ENCODE results near the gene ITIH5. TPM values are rescaled to one million over a fixed set of nuclear protein-coding genes. Genes with fewer than 3 reads are reported as not detected.

The ITIH5 gene
- total and polyA plus RNA-seq, 4 donors = 3.8 to 45.0 (median 16.2) TPM

- ATAC-seq (ENCODE audit: low FRiP score) = no peak
- no peak overlapping the region for H3K4me3 ChIP-seq (ENCODE audit: low read length in 2 of 2)
- no peaks in the 10 kb centered on the region for H3K9me3 ChIP-seq (ENCODE audit: control insufficient read depth, low read length)
- no peaks in the 10 kb centered on the region for H3K36me3 ChIP-seq (ENCODE audit: control insufficient read depth in 1 of 2, insufficient read depth in 2 of 2, low read length in 1 of 2)
- DNase-seq = no peak
- intact Hi-C loops (cut with DNase I) = no loop called here
- 57 to 75% methylated on average over 4 of the region's 4 CpGs for WGBS, 2 donors
- H3K4me1 ChIP-seq (ENCODE audit: control insufficient read depth in 1 of 2, insufficient read depth in 2 of 2, low read length in 2 of 2) = no peaks in the 10 kb centered on the region
- H3K27me3 ChIP-seq (ENCODE audit: control insufficient read depth in 1 of 2, insufficient read depth in 2 of 2, low read length in 1 of 2) = no peaks in the 10 kb centered on the region
- no peak overlapping the region for H3K27ac ChIP-seq (ENCODE audit: low read depth in 1 of 2, low read length in 2 of 2)
These were observed 89.6 kb downstream of the ITIH5 start for GRCh38 chr10:7577176-7577575.

GRCh38 chr10:7576340-7576739, 90.4 kb downstream of the ITIH5 start:
- WGBS, 2 donors = 87 to 90% methylated on average over 21 of the region's 21 CpGs
- DNase-seq (no peak), ATAC-seq (ENCODE audit: low FRiP score) (no peak)
- Histone ChIP-seq H3K27ac (ENCODE audit: low read depth in 1 of 2, low read length in 2 of 2) (no peak overlapping the region), H3K36me3 (ENCODE audit: control insufficient read depth in 1 of 2, insufficient read depth in 2 of 2, low read length in 1 of 2) (no peaks in the 10 kb centered on the region), H3K4me1 (ENCODE audit: control insufficient read depth in 1 of 2, insufficient read depth in 2 of 2, low read length in 2 of 2) (no peaks in the 10 kb centered on the region), H3K4me3 (ENCODE audit: low read length in 2 of 2) (no peak overlapping the region), H3K27me3 (ENCODE audit: control insufficient read depth in 1 of 2, insufficient read depth in 2 of 2, low read length in 1 of 2) (no peaks in the 10 kb centered on the region), H3K9me3 (ENCODE audit: control insufficient read depth, low read length) (no peaks in the 10 kb centered on the region)
- intact Hi-C loops (cut with DNase I) = no loop called here

- intact Hi-C loops (cut with DNase I) = no loop called here
- DNase-seq = no peak
- no peaks in the 10 kb centered on the region for H3K36me3 ChIP-seq (ENCODE audit: control insufficient read depth in 1 of 2, insufficient read depth in 2 of 2, low read length in 1 of 2)
- no peaks in the 10 kb centered on the region for H3K27me3 ChIP-seq (ENCODE audit: control insufficient read depth in 1 of 2, insufficient read depth in 2 of 2, low read length in 1 of 2)
- no peak for ATAC-seq (ENCODE audit: low FRiP score)
- WGBS, 2 donors = 30 to 33% methylated on average over 3 of the region's 3 CpGs
- H3K4me1 ChIP-seq (ENCODE audit: control insufficient read depth in 1 of 2, insufficient read depth in 2 of 2, low read length in 2 of 2) = no peaks in the 10 kb centered on the region
- H3K9me3 ChIP-seq (ENCODE audit: control insufficient read depth, low read length) = no peaks in the 10 kb centered on the region
- H3K4me3 ChIP-seq (ENCODE audit: low read length in 2 of 2) = no peak overlapping the region
- no peak overlapping the region for H3K27ac ChIP-seq (ENCODE audit: low read depth in 1 of 2, low read length in 2 of 2)
These were observed 94.4 kb downstream of the ITIH5 start for GRCh38 chr10:7572391-7572790.

- no peak for DNase-seq
- no peaks in the 10 kb centered on the region for H3K27me3 ChIP-seq (ENCODE audit: control insufficient read depth in 1 of 2, insufficient read depth in 2 of 2, low read length in 1 of 2)
- H3K36me3 ChIP-seq (ENCODE audit: control insufficient read depth in 1 of 2, insufficient read depth in 2 of 2, low read length in 1 of 2) = no peaks in the 10 kb centered on the region
- ATAC-seq (ENCODE audit: low FRiP score) = no peak
- intact Hi-C loops (cut with DNase I) = no loop called here
- WGBS, 2 donors = 46 to 60% methylated on average over 4 of the region's 4 CpGs
- H3K4me3 ChIP-seq (ENCODE audit: low read length in 2 of 2) = no peak overlapping the region
- no peaks in the 10 kb centered on the region for H3K4me1 ChIP-seq (ENCODE audit: control insufficient read depth in 1 of 2, insufficient read depth in 2 of 2, low read length in 2 of 2)
- H3K27ac ChIP-seq (ENCODE audit: low read depth in 1 of 2, low read length in 2 of 2) = no peak overlapping the region
- H3K9me3 ChIP-seq (ENCODE audit: control insufficient read depth, low read length) = no peaks in the 10 kb centered on the region
These were observed 94.8 kb downstream of the ITIH5 start for GRCh38 chr10:7571981-7572380.

GRCh38 chr10:7567911-7568620, 98.7 kb downstream of the ITIH5 start:
- H3K9me3 ChIP-seq (ENCODE audit: control insufficient read depth, low read length) = no peaks in the 10 kb centered on the region
- no peak overlapping the region for H3K27ac ChIP-seq (ENCODE audit: low read depth in 1 of 2, low read length in 2 of 2)
- no peaks in the 10 kb centered on the region for H3K4me1 ChIP-seq (ENCODE audit: control insufficient read depth in 1 of 2, insufficient read depth in 2 of 2, low read length in 2 of 2)
- ATAC-seq (ENCODE audit: low FRiP score) (no peak), DNase-seq (no peak)
- intact Hi-C loops (cut with DNase I) = no loop called here
- no peaks in the 10 kb centered on the region for H3K27me3 ChIP-seq (ENCODE audit: control insufficient read depth in 1 of 2, insufficient read depth in 2 of 2, low read length in 1 of 2)
- H3K36me3 ChIP-seq (ENCODE audit: control insufficient read depth in 1 of 2, insufficient read depth in 2 of 2, low read length in 1 of 2) = no peaks in the 10 kb centered on the region
- WGBS, 2 donors = 85 to 86% methylated on average over 4 of the region's 4 CpGs
- no peak overlapping the region for H3K4me3 ChIP-seq (ENCODE audit: low read length in 2 of 2)

GRCh38 chr10:7566891-7567290, 99.9 kb downstream of the ITIH5 start:
- ATAC-seq (ENCODE audit: low FRiP score) = no peak
- intact Hi-C loops (cut with DNase I) = no loop called here

GRCh38 chr10:7565871-7566270, 100.9 kb downstream of the ITIH5 start:
- intact Hi-C loops (cut with DNase I) = no loop called here
- ATAC-seq (ENCODE audit: low FRiP score) = no peak
- WGBS, 2 donors = 95 to 97% methylated on average over 12 of the region's 12 CpGs

More at GRCh38 chr10:7566891-7567290, 99.9 kb downstream of the ITIH5 start:
- peaks cover 0 to 2% of the 10 kb centered on the region in 2 donors for H3K4me1 ChIP-seq (ENCODE audit: control insufficient read depth in 1 of 2, insufficient read depth in 2 of 2, low read length in 2 of 2)
- 88 to 94% methylated on average over 5 of the region's 5 CpGs for WGBS, 2 donors
- no peaks in the 10 kb centered on the region for H3K9me3 ChIP-seq (ENCODE audit: control insufficient read depth, low read length)
- H3K27ac ChIP-seq (ENCODE audit: low read depth in 1 of 2, low read length in 2 of 2) = no peak overlapping the region
- H3K36me3 ChIP-seq (ENCODE audit: control insufficient read depth in 1 of 2, insufficient read depth in 2 of 2, low read length in 1 of 2) = no peaks in the 10 kb centered on the region
- DNase-seq = no peak
- H3K27me3 ChIP-seq (ENCODE audit: control insufficient read depth in 1 of 2, insufficient read depth in 2 of 2, low read length in 1 of 2) = no peaks in the 10 kb centered on the region
- no peak overlapping the region for H3K4me3 ChIP-seq (ENCODE audit: low read length in 2 of 2)

GRCh38 chr10:7563770-7564169, 103.0 kb downstream of the ITIH5 start:
- Histone ChIP-seq H3K9me3 (ENCODE audit: control insufficient read depth, low read length) (no peaks in the 10 kb centered on the region), H3K36me3 (ENCODE audit: control insufficient read depth in 1 of 2, insufficient read depth in 2 of 2, low read length in 1 of 2) (no peaks in the 10 kb centered on the region), H3K27me3 (ENCODE audit: control insufficient read depth in 1 of 2, insufficient read depth in 2 of 2, low read length in 1 of 2) (no peaks in the 10 kb centered on the region), H3K4me1 (ENCODE audit: control insufficient read depth in 1 of 2, insufficient read depth in 2 of 2, low read length in 2 of 2) (peaks cover 2 to 3% of the 10 kb centered on the region in 2 donors), H3K4me3 (ENCODE audit: low read length in 2 of 2) (no peak overlapping the region), H3K27ac (ENCODE audit: low read depth in 1 of 2, low read length in 2 of 2) (no peak overlapping the region)
- intact Hi-C loops (cut with DNase I) = no loop called here
- DNase-seq (no peak), ATAC-seq (ENCODE audit: low FRiP score) (no peak)
- 79 to 83% methylated on average over 14 of the region's 14 CpGs for WGBS, 2 donors

More at GRCh38 chr10:7565871-7566270, 100.9 kb downstream of the ITIH5 start:
- Histone ChIP-seq H3K4me3 (ENCODE audit: low read length in 2 of 2) (no peak overlapping the region), H3K36me3 (ENCODE audit: control insufficient read depth in 1 of 2, insufficient read depth in 2 of 2, low read length in 1 of 2) (no peaks in the 10 kb centered on the region), H3K4me1 (ENCODE audit: control insufficient read depth in 1 of 2, insufficient read depth in 2 of 2, low read length in 2 of 2) (peaks cover 0 to 2% of the 10 kb centered on the region in 2 donors), H3K27ac (ENCODE audit: low read depth in 1 of 2, low read length in 2 of 2) (no peak overlapping the region), H3K9me3 (ENCODE audit: control insufficient read depth, low read length) (no peaks in the 10 kb centered on the region), H3K27me3 (ENCODE audit: control insufficient read depth in 1 of 2, insufficient read depth in 2 of 2, low read length in 1 of 2) (no peaks in the 10 kb centered on the region)
- no peak for DNase-seq

- Histone ChIP-seq H3K4me3 (ENCODE audit: low read length in 2 of 2) (no peak overlapping the region), H3K9me3 (ENCODE audit: control insufficient read depth, low read length) (no peaks in the 10 kb centered on the region), H3K4me1 (ENCODE audit: control insufficient read depth in 1 of 2, insufficient read depth in 2 of 2, low read length in 2 of 2) (peaks cover 2 to 3% of the 10 kb centered on the region in 2 donors), H3K36me3 (ENCODE audit: control insufficient read depth in 1 of 2, insufficient read depth in 2 of 2, low read length in 1 of 2) (no peaks in the 10 kb centered on the region), H3K27me3 (ENCODE audit: control insufficient read depth in 1 of 2, insufficient read depth in 2 of 2, low read length in 1 of 2) (no peaks in the 10 kb centered on the region), H3K27ac (ENCODE audit: low read depth in 1 of 2, low read length in 2 of 2) (no peak overlapping the region)
- ATAC-seq (ENCODE audit: low FRiP score) (peak; percentile 62), DNase-seq (no peak)
- 62 to 64% methylated on average over 7 of the region's 7 CpGs for WGBS, 2 donors
- intact Hi-C loops (cut with DNase I) = no loop called here
These were observed 103.4 kb downstream of the ITIH5 start for GRCh38 chr10:7563368-7563767.
